ENCODE data around the gene BBS5.
"Not testable (repeated sequence)": the region's sequence is repeated elsewhere in the genome, so short reads cannot be mapped to it uniquely, and the experiment has no call there.

The BBS5 gene

GRCh38 chr2:169513926-169514325, 34.6 kb downstream of the BBS5 start:
- no peaks in the 10 kb centered on the region for H3K36me3 ChIP-seq (replicated peaks)
- TF ChIP-seq CTCF (IDR thresholded peaks at IDR 0.05; ENCODE audit: low read depth, low read length, missing control alignments), result no peak
- no peak overlapping the region for H3K27ac ChIP-seq
- H3K4me3 ChIP-seq (ENCODE audit: low read depth, low read length), result no peak overlapping the region
- H3K27me3 ChIP-seq (replicated peaks), result no peaks in the 10 kb centered on the region
- in situ Hi-C loops (cut with HindIII; ENCODE audit: low pct_ligation_motif_present, low sequenced_read_pairs), result no loop called here
- no peak for DNase-seq

GRCh38 chr2:169514758-169515157, 35.5 kb downstream of the BBS5 start:
- H3K4me3 ChIP-seq (ENCODE audit: low read depth, low read length); DNase-seq; H3K36me3 ChIP-seq (replicated peaks); in situ Hi-C loops (cut with HindIII; ENCODE audit: low pct_ligation_motif_present, low sequenced_read_pairs); H3K27me3 ChIP-seq (replicated peaks); H3K27ac ChIP-seq: not testable (repeated sequence)

- H3K27me3 ChIP-seq (replicated peaks); DNase-seq; in situ Hi-C loops (cut with HindIII; ENCODE audit: low pct_ligation_motif_present, low sequenced_read_pairs); H3K4me3 ChIP-seq (ENCODE audit: low read depth, low read length); H3K36me3 ChIP-seq (replicated peaks); H3K27ac ChIP-seq: not testable (repeated sequence)
These were observed 37.2 kb downstream of the BBS5 start for GRCh38 chr2:169516488-169516995.

- in situ Hi-C loops (cut with HindIII; ENCODE audit: low pct_ligation_motif_present, low sequenced_read_pairs), result no loop called here
- no peak for DNase-seq
- no peak for TF ChIP-seq CTCF (IDR thresholded peaks at IDR 0.05; ENCODE audit: low read depth, low read length, missing control alignments)
- Histone ChIP-seq H3K36me3 (replicated peaks) (no peaks in the 10 kb centered on the region), H3K27me3 (replicated peaks) (no peaks in the 10 kb centered on the region), H3K4me3 (ENCODE audit: low read depth, low read length) (no peak overlapping the region), H3K27ac (no peak overlapping the region)
These were observed 41.6 kb downstream of the BBS5 start for GRCh38 chr2:169520896-169521295.

- no peak overlapping the region for H3K27ac ChIP-seq
- TF ChIP-seq CTCF (IDR thresholded peaks at IDR 0.05; ENCODE audit: low read depth, low read length, missing control alignments), result no peak
- no peaks in the 10 kb centered on the region for H3K27me3 ChIP-seq (replicated peaks)
- no peak overlapping the region for H3K4me3 ChIP-seq (ENCODE audit: low read depth, low read length)
- in situ Hi-C loops (cut with HindIII; ENCODE audit: low pct_ligation_motif_present, low sequenced_read_pairs), result no loop called here
- no peak for DNase-seq
- no peaks in the 10 kb centered on the region for H3K36me3 ChIP-seq (replicated peaks)
These were observed 44.4 kb downstream of the BBS5 start for GRCh38 chr2:169523681-169524080.

GRCh38 chr2:169525434-169525833, 46.1 kb downstream of the BBS5 start:
- no peaks in the 10 kb centered on the region for H3K27me3 ChIP-seq (replicated peaks)
- H3K36me3 ChIP-seq (replicated peaks), result no peaks in the 10 kb centered on the region
- in situ Hi-C loops (cut with HindIII; ENCODE audit: low pct_ligation_motif_present, low sequenced_read_pairs), result no loop called here
- no peak for DNase-seq
- H3K27ac ChIP-seq, result no peak overlapping the region
- H3K4me3 ChIP-seq (ENCODE audit: low read depth, low read length), result no peak overlapping the region
- TF ChIP-seq CTCF (IDR thresholded peaks at IDR 0.05; ENCODE audit: low read depth, low read length, missing control alignments), result no peak

GRCh38 chr2:169526451-169526850, 47.2 kb downstream of the BBS5 start:
- no peak for TF ChIP-seq CTCF (IDR thresholded peaks at IDR 0.05; ENCODE audit: low read depth, low read length, missing control alignments)
- no peak for DNase-seq
- no peak overlapping the region for H3K4me3 ChIP-seq (ENCODE audit: low read depth, low read length)
- no peak overlapping the region for H3K27ac ChIP-seq
- peaks cover 4% of the 10 kb centered on the region for H3K36me3 ChIP-seq (replicated peaks)
- in situ Hi-C loops (cut with HindIII; ENCODE audit: low pct_ligation_motif_present, low sequenced_read_pairs), result no loop called here
- H3K27me3 ChIP-seq (replicated peaks), result no peaks in the 10 kb centered on the region
